HG02884 (cell line): Measurements from ENCODE around the gene ALDH1L1.

Experiments
- ATAC-seq: cut with Tn5 transposase; IDR thresholded peaks from one replicate; pipeline ENCODE4 v1.9.1; 2021; ENCODE audit warnings: mild to moderate bottlenecking, moderate library complexity; ENCODE audit not compliant: unreplicated experiment

ALDH1L1 gene

DNA sequence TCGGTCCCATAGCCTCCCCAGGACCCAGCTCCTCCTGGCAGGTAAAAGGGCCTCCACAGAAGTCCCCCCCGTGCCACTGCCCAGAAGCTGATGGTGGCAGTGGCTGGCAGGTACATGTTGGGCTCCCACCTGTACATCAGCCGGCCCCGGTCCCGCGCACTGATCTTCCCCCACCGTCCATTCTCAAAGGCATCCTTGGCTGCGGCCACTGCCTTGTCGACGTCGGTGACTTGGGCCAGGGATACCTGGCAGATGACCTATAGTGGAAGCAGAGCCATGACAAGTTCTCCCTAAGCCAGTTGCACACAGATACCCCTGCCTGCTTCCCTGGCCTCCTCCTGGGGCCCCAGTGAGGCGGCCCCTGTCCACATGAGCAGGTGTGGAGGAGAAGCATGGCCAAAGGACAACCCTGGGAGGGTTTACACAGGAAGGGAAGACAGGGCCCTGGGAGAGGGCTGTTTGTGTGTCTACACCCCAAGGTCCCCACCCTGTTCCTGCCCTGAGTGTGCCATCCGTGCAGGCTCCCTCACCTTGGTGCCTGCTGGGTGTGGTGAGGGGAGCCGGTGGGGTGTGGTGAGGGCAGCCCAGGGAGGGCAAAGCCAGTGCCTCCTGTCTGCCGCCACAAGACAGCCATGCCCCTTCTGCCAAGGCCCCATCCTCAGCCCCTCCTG, 44.8 kb downstream of the ALDH1L1 start:
- ATAC-seq, result no peak

DNA sequence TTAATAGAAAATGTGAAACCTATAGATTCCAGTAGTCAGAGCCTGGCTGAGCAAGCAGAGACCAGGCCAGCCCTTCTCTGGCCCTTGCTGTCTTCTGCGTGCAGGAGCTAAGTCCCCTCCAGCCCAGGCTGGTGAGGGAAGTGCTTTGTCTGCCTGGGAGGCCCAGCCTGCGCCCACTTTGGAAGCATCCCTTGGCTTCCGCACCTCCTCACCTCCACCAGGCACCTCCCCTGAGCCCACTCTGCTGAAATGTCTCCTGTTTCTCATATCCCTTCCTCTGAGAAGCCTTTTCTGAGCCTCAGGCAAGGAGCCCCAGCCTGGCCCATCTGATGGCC, 45.3 kb downstream of the ALDH1L1 start:
- ATAC-seq, result no peak

DNA sequence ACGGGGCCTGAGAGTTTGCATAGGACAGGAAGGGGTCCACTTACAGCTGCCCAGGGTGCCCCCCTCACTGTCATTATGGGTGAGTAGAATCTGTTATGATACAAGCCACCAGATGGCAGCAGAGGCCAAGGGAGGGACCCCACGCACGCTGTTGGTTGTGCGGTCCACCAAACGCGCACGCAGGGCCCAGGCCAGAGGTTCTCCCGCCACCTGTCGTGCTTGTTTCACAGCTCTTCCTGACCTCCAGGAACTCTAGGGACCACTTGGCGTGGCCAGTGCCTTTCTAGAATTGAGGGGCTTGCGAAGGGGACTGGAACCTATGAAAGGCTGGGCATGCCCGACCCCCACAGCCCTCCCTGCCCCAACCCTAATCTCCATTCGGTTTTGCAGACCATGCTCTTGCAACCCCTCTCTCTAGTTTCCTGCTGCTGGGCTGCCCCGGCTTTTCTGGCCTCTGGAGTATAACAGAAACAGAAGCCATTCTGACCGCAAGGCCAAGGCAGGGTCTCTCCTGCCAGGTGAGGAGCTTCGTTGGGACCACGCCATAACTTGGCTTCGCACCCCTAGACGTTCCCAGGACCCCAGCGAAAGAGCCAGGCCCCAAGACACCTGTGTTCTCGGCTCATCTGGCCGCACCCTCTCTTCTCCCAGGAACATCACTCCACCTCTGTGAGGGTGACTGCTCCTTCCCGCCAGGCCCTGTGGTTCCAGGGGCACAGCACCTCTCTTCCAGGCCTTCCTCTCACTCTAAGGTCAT, 46.0 kb downstream of the ALDH1L1 start:
- ATAC-seq, result no peak

DNA sequence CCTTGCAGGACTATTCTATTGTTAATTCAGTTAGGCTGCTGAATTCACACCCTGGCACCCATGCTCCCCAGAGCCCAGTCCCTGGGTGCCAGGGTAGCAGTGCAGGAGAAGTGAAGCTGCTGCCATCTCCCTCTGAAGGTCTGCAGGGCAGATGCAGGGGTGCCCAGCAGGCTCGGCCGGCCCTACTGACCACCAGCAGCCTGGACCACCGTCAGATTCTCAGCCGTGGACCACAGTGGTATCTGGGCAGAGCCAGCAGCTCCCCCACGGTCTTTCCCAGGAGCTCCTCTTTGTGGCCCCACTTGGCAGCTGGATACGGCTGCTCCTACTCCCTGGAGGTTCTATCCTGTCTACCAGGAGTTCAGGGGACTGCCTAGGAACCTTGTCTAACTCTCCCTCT, 46.8 kb downstream of the ALDH1L1 start:
- ATAC-seq, result no peak

DNA sequence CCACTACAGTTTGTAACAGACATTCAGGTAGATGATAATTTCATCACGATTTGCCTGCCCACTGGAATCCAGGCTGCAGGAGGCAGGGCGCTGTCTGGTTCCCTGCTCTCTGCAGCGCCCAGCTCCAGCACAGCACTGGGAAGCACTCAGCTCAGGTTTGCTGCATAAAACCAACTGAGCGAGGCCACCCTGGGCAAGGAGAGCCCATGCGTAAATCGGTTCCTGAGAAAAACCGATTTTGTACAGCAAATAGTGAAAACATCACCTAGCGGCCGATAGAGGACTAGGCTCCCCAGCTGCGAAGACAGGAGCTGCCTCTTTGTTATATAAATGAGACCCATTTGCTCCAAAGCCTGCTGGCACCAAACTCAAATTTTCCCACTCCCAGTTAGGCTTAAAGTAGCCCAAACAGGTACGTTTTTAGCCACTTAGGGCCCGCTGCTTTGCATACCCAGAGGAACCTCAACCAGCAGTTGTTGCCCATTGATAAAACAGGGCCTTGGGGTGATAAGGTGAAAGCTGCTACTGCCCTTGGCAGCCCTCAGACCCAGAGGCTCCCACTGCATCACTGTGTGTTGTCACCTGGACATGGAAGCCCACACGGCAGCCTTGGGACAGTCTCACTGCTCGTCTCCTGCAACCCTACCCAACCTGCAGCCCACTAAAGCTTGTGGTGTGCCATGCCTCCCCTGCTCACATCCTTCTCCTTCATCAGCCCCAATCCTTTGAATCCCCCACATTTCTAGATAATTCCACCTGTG, 47.5 kb downstream of the ALDH1L1 start:
- ATAC-seq, result no peak

DNA sequence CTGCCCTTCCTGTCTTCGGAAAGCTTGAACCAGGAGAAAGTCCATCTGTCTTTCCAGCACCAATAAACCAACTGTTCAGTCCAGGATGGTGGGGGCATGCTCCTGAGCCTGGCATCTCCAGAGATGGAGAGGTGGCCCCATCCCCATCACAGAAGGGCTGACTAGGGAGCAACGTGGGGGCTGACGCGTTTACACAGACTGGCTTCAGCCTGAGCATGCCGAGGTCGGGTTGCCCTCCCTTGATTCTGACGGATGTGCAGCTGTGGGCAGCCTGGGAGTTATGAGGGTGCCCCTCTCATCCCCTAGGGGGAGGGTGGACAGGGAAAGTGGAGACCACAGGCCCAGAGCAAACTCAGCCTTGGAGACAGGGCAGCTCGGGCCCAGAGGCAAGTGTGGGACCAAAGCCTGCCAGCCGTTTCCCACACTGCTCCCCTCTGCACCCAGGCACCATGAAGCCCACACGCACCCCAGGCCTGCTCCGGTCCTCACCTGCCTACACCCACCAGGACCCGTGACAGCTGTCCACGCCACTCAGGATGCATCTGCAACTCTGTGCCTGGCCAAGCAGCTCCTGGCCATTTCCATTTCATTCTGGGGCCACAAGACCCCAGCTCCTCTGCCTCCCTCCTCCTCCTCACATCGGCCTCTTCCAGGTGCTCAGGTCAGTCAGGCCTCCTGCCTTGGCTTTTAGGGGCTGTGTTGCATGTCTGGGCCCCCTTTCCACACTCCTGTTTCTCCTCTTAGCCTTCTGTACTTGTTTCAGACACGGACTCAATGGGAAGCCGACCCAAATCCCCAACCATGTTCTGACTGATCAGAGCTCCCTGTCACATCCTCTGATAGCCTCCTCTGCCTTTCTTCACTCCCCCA, 48.3 kb downstream of the ALDH1L1 start:
- ATAC-seq, result no peak

DNA sequence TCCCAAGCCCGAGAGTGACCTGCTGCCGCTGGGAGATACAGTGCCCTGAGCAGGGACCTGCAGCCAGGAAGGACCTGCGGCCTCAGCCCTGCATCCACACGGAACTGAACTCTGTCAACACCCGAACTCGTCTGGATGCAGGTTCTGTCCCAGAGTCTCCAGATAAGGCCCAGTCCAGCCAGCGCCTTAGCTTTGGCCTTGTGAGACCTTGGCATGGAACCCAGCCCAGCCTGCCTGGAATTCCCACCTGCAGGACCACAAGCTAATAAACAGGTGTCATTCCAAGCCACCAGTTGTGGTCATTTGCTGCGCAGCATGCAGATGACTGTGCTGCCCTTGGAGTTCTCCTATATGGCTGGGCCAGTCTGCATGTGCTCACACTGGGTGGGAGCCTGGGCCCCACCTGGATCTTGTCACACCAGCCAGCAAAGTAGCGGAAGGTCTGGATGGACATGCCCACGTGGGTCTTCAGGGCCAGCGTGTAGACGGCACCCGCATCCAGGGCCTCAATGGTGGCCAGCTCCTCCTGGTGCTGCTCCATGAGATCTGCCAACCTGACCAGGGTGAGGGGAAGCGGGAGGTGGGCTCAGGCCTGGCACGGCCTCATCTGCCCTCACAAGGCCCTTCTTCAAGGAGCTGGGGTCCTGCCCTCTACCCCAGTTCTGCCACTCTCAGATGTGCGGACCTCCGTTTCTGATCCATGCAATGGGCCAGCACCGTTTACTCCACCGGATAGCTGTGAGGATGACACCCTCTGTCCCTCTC, 49.2 kb downstream of the ALDH1L1 start:
- no peak for ATAC-seq

DNA sequence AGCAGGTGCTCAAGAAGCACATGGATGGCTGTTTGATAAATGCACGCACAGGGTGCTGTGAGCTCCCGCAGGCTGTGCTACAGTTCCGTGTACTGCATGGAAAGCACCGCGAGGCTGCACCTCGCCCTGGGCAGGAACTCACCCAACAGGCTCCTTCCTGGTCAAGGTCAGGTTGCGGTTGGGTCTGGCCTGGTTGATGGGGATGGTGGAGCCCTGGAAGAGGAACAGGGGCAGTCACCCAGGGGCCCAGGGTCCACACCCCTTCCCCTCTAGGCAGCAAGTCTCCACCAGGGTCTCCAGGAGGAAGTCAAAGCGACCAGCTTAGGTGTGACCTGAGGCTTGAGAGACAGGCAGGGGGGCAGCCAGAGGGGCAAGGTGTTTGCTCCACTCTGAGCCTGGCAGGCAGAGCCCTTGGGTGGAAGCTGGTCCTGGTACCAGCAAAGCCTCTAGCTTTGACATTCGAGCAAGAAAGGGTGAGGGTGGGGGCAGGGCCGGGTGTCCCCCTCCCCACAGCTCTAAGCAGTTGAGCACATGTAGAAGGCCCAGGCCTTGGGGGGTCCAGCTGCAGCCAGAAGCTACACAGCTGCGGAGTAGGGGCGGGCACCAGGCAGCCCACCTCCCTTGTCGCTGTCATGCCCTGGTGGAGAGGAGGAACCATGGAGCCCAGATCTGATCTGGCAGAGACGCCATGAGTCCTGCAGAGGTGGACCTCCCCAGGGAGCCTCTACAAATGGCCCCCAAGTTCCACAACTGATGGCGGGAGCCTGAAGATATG, 50.1 kb downstream of the ALDH1L1 start:
- no peak for ATAC-seq

DNA sequence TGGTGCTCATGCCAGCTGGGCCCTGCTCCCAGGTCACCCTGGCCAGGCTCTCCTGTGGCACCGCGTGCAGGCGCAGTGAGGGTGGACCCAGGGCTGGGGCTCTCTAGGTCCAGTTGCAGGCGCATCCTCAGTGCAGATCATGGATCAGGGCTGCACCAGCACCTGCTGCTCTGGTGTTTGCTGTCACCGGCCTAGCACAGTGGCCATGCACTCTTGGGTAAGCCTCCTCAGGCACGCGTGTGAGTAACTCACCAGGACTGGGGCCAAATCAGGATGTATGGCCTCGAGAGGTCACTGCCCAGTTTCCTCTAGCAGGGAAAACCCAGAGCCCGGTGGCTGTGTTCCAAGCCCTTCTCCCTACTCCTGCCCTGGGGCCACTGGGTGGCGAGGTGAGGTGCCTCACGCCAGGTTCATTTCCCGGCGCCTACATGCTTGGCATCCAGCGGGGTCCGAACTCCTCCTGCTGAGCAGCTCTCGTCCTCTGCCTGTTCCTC, 50.9 kb downstream of the ALDH1L1 start:
- no peak for ATAC-seq

DNA sequence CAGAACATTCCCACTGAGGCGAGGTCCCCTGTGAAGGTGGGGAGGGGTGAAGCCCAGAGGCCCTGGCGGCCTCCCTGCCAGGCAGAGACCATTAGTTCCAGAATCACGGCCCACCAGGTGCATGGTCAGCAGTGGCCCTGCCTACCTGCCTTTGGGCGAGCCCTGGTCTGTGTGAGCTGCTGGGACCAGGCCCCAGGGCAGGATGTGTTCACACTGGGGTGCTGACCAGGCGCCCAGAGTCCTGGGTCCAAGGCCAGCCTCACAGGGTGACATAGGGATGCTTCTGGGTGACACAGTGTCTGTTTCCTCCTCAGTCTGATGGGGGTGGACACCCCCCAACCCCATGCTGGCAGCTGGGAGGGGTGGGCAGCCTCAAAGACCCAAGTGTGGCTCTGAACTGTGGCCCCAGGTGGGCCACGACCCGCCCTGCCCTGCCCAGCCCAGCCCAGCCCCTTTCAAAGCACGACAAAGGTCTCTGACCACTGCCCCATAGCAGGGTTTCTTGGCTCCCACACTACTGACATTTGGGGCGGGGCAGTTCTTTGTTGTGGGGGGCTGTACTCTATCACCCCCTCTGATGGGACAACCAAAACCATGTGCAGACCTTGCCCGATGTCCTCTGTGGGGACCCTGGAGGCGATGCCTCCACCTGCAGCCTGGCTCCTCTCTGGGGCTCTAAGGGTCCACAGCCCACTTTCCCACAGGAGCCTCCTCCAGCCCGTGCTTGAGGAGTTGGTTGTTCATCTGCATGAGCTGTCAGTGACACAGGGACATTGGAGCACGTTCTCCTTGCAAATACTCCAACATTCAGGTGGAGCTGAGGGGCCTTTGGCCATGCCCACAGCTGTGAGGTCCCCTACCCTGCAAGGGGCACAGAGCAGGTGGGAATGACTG, 51.6 kb downstream of the ALDH1L1 start:
- ATAC-seq, result no peak

DNA sequence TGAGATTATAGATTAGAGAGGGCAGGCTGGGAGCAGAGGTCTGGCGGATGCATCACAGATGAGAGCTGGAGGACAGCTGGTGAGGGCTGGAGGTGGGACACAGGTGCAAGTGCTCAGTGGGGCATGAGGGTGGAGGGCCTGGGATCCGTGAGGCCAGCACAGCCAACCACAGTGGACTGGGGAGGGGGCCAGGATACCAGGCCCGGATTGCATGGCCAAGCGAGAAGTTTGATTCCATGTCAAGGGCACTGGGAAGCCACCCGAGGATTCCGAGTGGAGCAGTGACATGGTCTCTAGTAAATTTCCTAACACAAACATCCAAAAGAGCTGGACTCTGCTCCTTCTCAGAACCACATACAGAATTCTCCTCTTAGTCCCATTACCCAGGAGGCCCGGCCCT, 52.5 kb downstream of the ALDH1L1 start:
- ATAC-seq, result no peak

DNA sequence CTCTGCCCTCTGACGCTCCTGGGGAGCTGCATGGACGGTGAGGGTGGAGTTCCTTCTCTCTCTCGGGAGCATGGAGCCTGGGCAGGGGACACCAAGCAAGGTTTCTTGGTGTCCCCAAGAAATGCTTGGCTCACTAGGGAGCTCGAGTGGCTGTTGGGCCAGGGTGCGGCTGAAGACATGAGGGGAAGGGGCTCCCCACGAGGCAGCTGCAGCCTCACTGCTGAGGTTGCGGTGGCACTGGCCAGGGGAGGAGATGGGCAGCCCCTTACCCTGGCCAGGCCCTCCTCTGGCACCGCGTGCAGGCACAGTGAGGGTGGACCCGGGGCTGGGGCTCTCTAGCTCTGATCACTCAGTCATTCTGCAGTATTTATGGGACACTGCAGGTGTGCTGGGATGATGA, 52.9 kb downstream of the ALDH1L1 start:
- no peak for ATAC-seq

DNA sequence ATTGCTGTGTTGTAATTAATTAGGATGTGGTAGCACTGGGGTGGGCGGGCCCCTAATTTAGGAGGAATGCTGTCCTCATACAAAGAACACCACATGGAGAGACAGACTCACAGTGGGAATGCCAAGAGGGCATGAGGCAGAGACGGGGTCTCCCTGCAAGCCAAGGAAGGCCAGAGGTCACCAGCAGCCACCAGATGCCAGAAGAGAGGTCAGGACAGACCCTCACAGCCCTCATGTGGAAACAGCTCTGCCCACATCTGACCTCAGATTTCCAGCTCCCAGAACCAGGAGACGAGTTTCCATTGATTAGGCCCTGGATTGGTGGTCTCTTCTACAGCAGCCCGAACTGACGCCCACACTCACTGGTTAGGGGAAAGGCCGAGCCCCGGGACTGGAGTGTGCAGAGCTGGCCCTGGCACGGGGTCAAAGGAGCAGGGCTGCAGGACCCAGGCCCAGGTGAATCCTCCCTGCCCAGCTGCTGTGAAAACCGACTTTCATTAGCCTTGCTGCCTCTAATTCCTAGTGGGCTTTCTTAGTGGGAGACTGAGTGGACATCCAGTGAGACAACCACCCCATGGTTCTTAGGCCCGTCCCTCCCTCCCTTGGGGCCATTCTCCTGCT, 53.5 kb downstream of the ALDH1L1 start:
- ATAC-seq, result no peak

DNA sequence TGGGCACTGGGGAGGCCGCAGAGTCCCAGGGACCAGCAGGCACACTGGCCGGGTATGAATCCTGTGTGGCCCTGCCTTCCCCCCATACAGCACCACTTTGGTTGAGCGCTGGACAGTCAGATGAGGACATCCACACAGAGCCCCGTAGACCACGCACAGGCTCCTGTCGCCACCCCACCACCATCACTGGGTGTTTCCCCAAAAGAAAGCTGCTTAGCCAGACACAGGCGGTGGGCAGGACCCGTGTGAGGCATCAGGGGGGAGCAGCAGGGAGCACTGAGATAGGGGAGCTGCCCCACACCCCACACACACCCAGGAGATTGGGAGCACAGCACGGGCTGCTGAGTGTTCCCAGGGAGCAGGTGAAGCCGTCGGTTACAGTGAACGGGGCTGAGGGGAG, 54.1 kb downstream of the ALDH1L1 start:
- ATAC-seq, result no peak

DNA sequence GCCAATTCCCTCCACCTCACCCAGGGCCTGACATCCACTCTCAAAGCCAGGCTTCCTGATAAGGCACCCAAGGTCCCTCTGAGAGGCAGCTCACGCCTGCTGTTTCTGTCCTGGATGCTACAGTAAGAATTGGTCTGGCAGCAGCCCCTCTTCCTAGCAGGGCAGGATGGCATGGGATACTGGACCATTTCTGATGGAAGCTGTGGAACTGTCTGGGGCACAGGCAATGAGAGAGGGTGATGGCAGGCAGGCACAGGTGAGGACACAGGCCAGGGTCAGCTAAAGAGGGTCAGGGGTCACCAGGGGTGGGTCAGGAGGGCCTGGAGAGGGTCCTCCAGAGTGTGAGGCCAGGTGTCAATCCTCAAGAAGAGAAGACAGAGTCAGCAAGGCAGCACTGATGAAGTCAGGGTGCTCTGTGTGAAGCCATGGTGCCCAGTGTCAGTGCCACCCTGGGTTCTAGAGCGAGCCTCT, 54.6 kb downstream of the ALDH1L1 start:
- no peak for ATAC-seq

DNA sequence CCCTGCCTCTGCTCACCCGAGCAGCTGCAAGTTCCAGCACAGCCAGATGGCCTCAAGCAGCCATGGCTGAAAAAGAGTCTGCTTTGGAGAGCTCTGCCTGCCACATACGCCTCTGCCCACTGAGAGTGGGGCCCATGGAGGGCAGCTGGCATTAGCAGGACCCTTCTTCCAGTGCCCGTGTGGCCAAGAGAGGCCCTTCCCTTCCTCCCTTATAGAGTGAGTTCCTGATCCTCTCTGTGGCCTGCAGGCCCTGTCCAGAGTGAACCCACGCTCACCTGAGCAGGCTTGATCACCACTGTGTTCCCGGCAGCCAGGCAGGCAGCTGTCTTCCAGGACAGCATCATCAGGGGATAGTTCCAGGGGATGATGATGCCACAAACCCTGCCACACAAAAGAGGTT, 55.0 kb downstream of the ALDH1L1 start:
- ATAC-seq, result no peak

DNA sequence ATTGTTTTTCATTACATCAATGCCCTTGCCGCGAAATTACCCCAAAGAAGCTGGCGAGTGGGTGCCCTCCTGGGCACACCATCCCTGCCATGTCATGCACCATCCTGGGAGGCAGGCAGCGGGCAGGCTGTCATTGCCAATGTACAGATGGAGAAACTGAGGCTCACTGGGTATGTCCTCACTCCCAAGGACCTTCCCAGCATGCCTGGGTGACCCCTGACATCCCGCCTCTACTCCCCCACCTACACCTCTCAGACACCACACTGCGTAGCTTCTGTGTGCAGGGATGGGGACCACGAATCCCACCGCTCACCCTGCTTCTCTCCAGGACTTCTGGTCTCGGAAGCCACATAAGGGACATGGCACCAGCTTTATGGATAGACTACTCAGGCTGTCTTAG, 55.5 kb downstream of the ALDH1L1 start:
- no peak for ATAC-seq
